H1 (cell line): ENCODE data around the gene ZNF189. TPM values are rescaled to one million over a fixed set of nuclear protein-coding genes. Genes with fewer than 3 reads are reported as not detected.

ENCODE experiments used
- CTCF ChIA-PET: fragments of 300-600 bp; sonication (Branson Sonifier 250); formaldehyde crosslinking; loops from one replicate; lab custom pipeline; 2021; ENCODE audit not compliant: partially characterized antibody; lab: Charles Lee
- POLR2A ChIA-PET: fragments of 300-600 bp; sonication (Branson Sonifier 250); formaldehyde crosslinking; loops from one replicate; lab custom pipeline; 2021; ENCODE audit warnings: inconsistent platforms; ENCODE audit not compliant: partially characterized antibody; lab: Charles Lee
- DNase-seq, 2 experiments: peaks; one replicate each; pipeline versions ENCODE4 v3.0.0 to v3.0.0-alpha.2; 2010 to 2022; ENCODE audit warnings: low spot score in 2 of 2, low read depth in 1 of 2, mixed read lengths in 1 of 2
- FAIRE-seq: peaks from 2 replicates; lab custom pipeline; 2011; peaks lifted over from hg19 to GRCh38; lab: Jason Lieb, UNC
- H2AFZ ChIP-seq: 2 replicates; pipeline ENCODE4 v1.8.1; 2012; ENCODE audit warnings: low read length, inconsistent platforms
- H2AK5ac ChIP-seq: 2 replicates; pipeline ENCODE4 v1.6.1; 2013; ENCODE audit warnings: low read depth, low read length
- H2BK120ac ChIP-seq: replicated peaks from 2 replicates; pipeline ENCODE3; 2013; ENCODE audit warnings: low read depth, low read length, inconsistent platforms
- H2BK12ac ChIP-seq: 2 replicates; pipeline ENCODE4 v1.6.1; 2013; ENCODE audit warnings: low read depth, low read length
- H2BK15ac ChIP-seq: 2 replicates; pipeline ENCODE4 v1.6.1; 2013; ENCODE audit warnings: low read length
- H2BK20ac ChIP-seq: 2 replicates; pipeline ENCODE4 v1.6.1; 2013; ENCODE audit warnings: low read length
- H2BK5ac ChIP-seq: 2 replicates; pipeline ENCODE4 v1.6.1; 2013; ENCODE audit warnings: low read depth, low read length
- H3K14ac ChIP-seq: 2 replicates; pipeline ENCODE4 v1.6.1; 2013; ENCODE audit warnings: inconsistent platforms; ENCODE audit not compliant: insufficient read length
- H3K18ac ChIP-seq: 2 replicates; pipeline ENCODE4 v1.6.1; 2013; ENCODE audit warnings: low read length; ENCODE audit errors: extremely low read depth
- H3K23ac ChIP-seq: 2 replicates; pipeline ENCODE4 v1.6.1; 2013; ENCODE audit warnings: inconsistent platforms; ENCODE audit not compliant: insufficient read length
- H3K23me2 ChIP-seq: 2 replicates; pipeline ENCODE4 v1.6.1; 2013; ENCODE audit warnings: low read depth, low read length
- H3K27ac ChIP-seq: 2 replicates; pipeline ENCODE4 v1.6.1; 2011; ENCODE audit warnings: low read depth, low read length, inconsistent platforms
- H3K27me3 ChIP-seq, 4 experiments: replicated peaks in 1 of 4; 1 replicate in 1 of 4; 2 replicates in 3 of 4; pipeline versions ENCODE4 v1.6.1 to v1.8.1; 2011 to 2013; ENCODE audit warnings: low read length in 3 of 4, mild to moderate bottlenecking in 3 of 4, inconsistent platforms in 2 of 4, mixed read lengths in 2 of 4, moderate library complexity in 1 of 4; ENCODE audit not compliant: control insufficient read depth in 3 of 4, insufficient read depth in 3 of 4; ENCODE audit errors: extremely low read depth in 1 of 4
- H3K36me3 ChIP-seq, 4 experiments: 2 replicates each; pipeline versions ENCODE4 v1.6.1 to v1.8.1; 2011 to 2013; ENCODE audit warnings: mild to moderate bottlenecking in 4 of 4, low read length in 3 of 4, moderate library complexity in 2 of 4, control low read depth in 1 of 4, inconsistent platforms in 1 of 4; ENCODE audit not compliant: insufficient read depth in 4 of 4, control insufficient read depth in 2 of 4
- H3K4ac ChIP-seq: replicated peaks from 2 replicates; pipeline ENCODE3; 2013; ENCODE audit warnings: low read length, low read depth, mixed read lengths, inconsistent platforms; ENCODE audit not compliant: insufficient read length
- H3K4me1 ChIP-seq, 4 experiments: replicated peaks in 1 of 4; 1 replicate in 1 of 4; 2 replicates in 3 of 4; pipeline versions ENCODE4 v1.6.1 to v1.8.1; 2011 to 2013; ENCODE audit warnings: low read length in 3 of 4, inconsistent platforms in 2 of 4, mixed read lengths in 1 of 4; ENCODE audit not compliant: insufficient read depth in 4 of 4, control insufficient read depth in 3 of 4
- H3K4me2 ChIP-seq, 2 experiments: 2 replicates each; pipeline versions ENCODE4 v1.6.1 to v1.8.1; 2011 to 2013; ENCODE audit warnings: low read depth in 2 of 2, low read length in 2 of 2, control low read depth in 1 of 2, inconsistent platforms in 1 of 2, mild to moderate bottlenecking in 1 of 2; ENCODE audit not compliant: insufficient read depth in 1 of 2
- H3K4me3 ChIP-seq, 4 experiments: fragments of 200-600, 300-600 bp in 1 of 4; sonication (generic), shearing (Covaris generic), sonication (Bioruptor Twin) in 1 of 4; 2 replicates each; pipeline versions ENCODE4 v1.5.1 to v1.8.1; 2011 to 2016; ENCODE audit warnings: low read length in 4 of 4, low read depth in 3 of 4, control low read depth in 2 of 4, inconsistent platforms in 2 of 4, mild to moderate bottlenecking in 2 of 4, mixed read lengths in 1 of 4, moderate library complexity in 1 of 4; ENCODE audit not compliant: insufficient read depth in 2 of 4; ENCODE audit errors: extremely low read depth in 1 of 4
- H3K56ac ChIP-seq: replicated peaks from 2 replicates; pipeline ENCODE3; 2013; ENCODE audit warnings: low read depth, mild to moderate bottlenecking, mixed read lengths, low read length, inconsistent platforms; ENCODE audit not compliant: insufficient read length
- H3K79me1 ChIP-seq: 2 replicates; pipeline ENCODE4 v1.6.1; 2013; ENCODE audit warnings: low read depth, low read length, control low read depth
- H3K79me2 ChIP-seq, 2 experiments: 2 replicates each; pipeline versions ENCODE4 v1.6.1 to v1.8.1; 2012 to 2013; ENCODE audit warnings: low read length in 2 of 2, mild to moderate bottlenecking in 2 of 2, inconsistent platforms in 1 of 2; ENCODE audit not compliant: insufficient read depth in 2 of 2, control insufficient read depth in 1 of 2
- H3K9ac ChIP-seq, 4 experiments: replicated peaks in 1 of 4; 1 replicate in 1 of 4; 2 replicates in 3 of 4; pipeline versions ENCODE4 v1.6.1 to v1.8.1; 2011 to 2013; ENCODE audit warnings: low read depth in 3 of 4, low read length in 3 of 4, control low read depth in 2 of 4, mild to moderate bottlenecking in 2 of 4, moderate library complexity in 2 of 4, inconsistent platforms in 1 of 4; ENCODE audit errors: extremely low read depth in 1 of 4
- H3K9me3 ChIP-seq, 2 experiments: 2 replicates each; pipeline versions ENCODE4 v1.6.1 to v1.8.1; 2012 to 2013; ENCODE audit warnings: mild to moderate bottlenecking in 2 of 2, moderate library complexity in 2 of 2, control low read depth in 1 of 2, inconsistent platforms in 1 of 2, low read depth in 1 of 2, low read length in 1 of 2, mixed read lengths in 1 of 2; ENCODE audit not compliant: insufficient read depth in 2 of 2
- H4K20me1 ChIP-seq, 2 experiments: replicated peaks in 1 of 2; 2 replicates each; pipeline versions ENCODE3 to v1.8.1; 2011 to 2013; ENCODE audit warnings: inconsistent platforms in 2 of 2, low read length in 2 of 2, mild to moderate bottlenecking in 1 of 2; ENCODE audit not compliant: insufficient read depth in 2 of 2, control insufficient read depth in 1 of 2
- H4K5ac ChIP-seq: 2 replicates; pipeline ENCODE4 v1.6.1; 2013; ENCODE audit warnings: low read length, low read depth, mixed read lengths, inconsistent platforms; ENCODE audit not compliant: insufficient read length
- H4K8ac ChIP-seq: 2 replicates; pipeline ENCODE4 v1.8.0; 2013; ENCODE audit warnings: mild to moderate bottlenecking, moderate library complexity, low read length, inconsistent platforms; ENCODE audit not compliant: insufficient read depth; ENCODE audit errors: extremely low read depth
- H4K91ac ChIP-seq: replicated peaks from 2 replicates; pipeline ENCODE3; 2013; ENCODE audit warnings: low read length, mixed read lengths, inconsistent platforms; ENCODE audit not compliant: insufficient read length
- ATF3 ChIP-seq: IDR thresholded peaks from 2 replicates; pipeline ENCODE4 v1.6.1; 2011; ENCODE audit warnings: low read depth, mild to moderate bottlenecking, low read length; ENCODE audit not compliant: insufficient read depth
- BRCA1 ChIP-seq: IDR thresholded peaks from 2 replicates; pipeline ENCODE4 v1.6.1; 2012; ENCODE audit warnings: low read depth, low read length, improper control_type of control experiment
- EGR1 ChIP-seq: IDR thresholded peaks from 2 replicates; pipeline ENCODE4 v1.6.1; 2011; ENCODE audit warnings: low read depth, low read length, borderline replicate concordance
- HDAC6 ChIP-seq: IDR thresholded peaks from one replicate; pipeline ENCODE4 v1.7.1; 2012; ENCODE audit warnings: low read depth, mild to moderate bottlenecking, inconsistent platforms, low read length, moderate library complexity
- JUN ChIP-seq: IDR thresholded peaks from 2 replicates; pipeline ENCODE4 v1.6.1; 2011; ENCODE audit warnings: low read depth, mild to moderate bottlenecking, improper control_type of control experiment, low read length
- KDM4A ChIP-seq: IDR thresholded peaks from one replicate; pipeline ENCODE4 v1.7.1; 2012; ENCODE audit warnings: low read depth, mild to moderate bottlenecking, moderate library complexity, low read length, inconsistent platforms; ENCODE audit not compliant: severe bottlenecking
- RNF2 ChIP-seq: fragments of 200-900, 300-1000 bp; sonication (generic); IDR thresholded peaks from 2 replicates; pipeline ENCODE4 v1.7.1; 2016; ENCODE audit warnings: borderline replicate concordance, low read depth, mild to moderate bottlenecking, antibody characterized with exemption, low read length; ENCODE audit not compliant: poor library complexity, severe bottlenecking; ENCODE audit errors: missing control alignments
- SIN3A ChIP-seq, 2 experiments: IDR thresholded peaks in 1 of 2; conservative IDR thresholded peaks in 1 of 2; 2 replicates each; pipeline ENCODE4 v1.6.1; 2011 to 2012; ENCODE audit warnings: low read length in 2 of 2, improper control_type of control experiment in 1 of 2, low read depth in 1 of 2, mild to moderate bottlenecking in 1 of 2
- SP4 ChIP-seq: IDR thresholded peaks from 2 replicates; pipeline ENCODE4 v1.6.1; 2012; ENCODE audit warnings: low read length, inconsistent platforms
- SUZ12 ChIP-seq: fragments of 200-600 bp; sonication (generic); IDR thresholded peaks from 2 replicates; pipeline ENCODE4 v1.6.1; 2012; ENCODE audit warnings: mild to moderate bottlenecking, inconsistent platforms, low read length, moderate library complexity, mixed read lengths
- TBP ChIP-seq: IDR thresholded peaks from 2 replicates; pipeline ENCODE4 v1.6.1; 2011; ENCODE audit warnings: low read depth, low read length, improper control_type of control experiment
- TEAD4 ChIP-seq: IDR thresholded peaks from 2 replicates; pipeline ENCODE4 v1.6.1; 2012; ENCODE audit warnings: low read depth, low read length, inconsistent platforms, mixed read lengths
- YY1 ChIP-seq: IDR thresholded peaks from 2 replicates; pipeline ENCODE4 v1.6.1; 2011; ENCODE audit warnings: low read depth, mild to moderate bottlenecking, low read length
- WGBS, 2 experiments: shearing (Covaris generic) in 1 of 2; methylation state at CpG; one replicate each; pipeline versions ENCODE4 v1.1.6 to v1.1.7; 2013 to 2015; ENCODE audit warnings: low lambda C conversion rate in 2 of 2, mixed read lengths in 2 of 2, inconsistent platforms in 1 of 2, low coverage in 1 of 2, missing lambda C conversion rate in 1 of 2; ENCODE audit not compliant: insufficient replicate concordance in 2 of 2, insufficient coverage in 1 of 2, insufficient read length in 1 of 2; ENCODE audit errors: extremely low coverage in 1 of 2, missing lambda C conversion rate in 1 of 2; 5-methylcytosine and 5-hydroxymethylcytosine counted together
- polyA plus RNA-seq, 7 experiments: library from polyadenylated mRNA; depleted of rRNA in 3 of 7; stranded (reverse) in 5 of 7; unstranded in 2 of 7; fragments of >200 nt in 5 of 7; fragments of 200-250 nt in 2 of 7; gene quantifications; 1 replicate in 5 of 7; 2 replicates in 1 of 7; 4 replicates in 1 of 7; pipeline versions ENCODE4 v1.2.1 to v1.2.3, GENCODE V29; 2011 to 2013; ENCODE audit warnings: missing spikeins in 2 of 7, mixed read lengths in 2 of 7
- total RNA-seq: library from RNA; stranded (reverse); fragmentation: NEBNext Ultra II Directional; extraction: Animal tissue kit (Norgen Biotek cat#: 25700); gene quantifications from 2 replicates; pipeline ENCODE4 v1.2.1, GENCODE V29; 2021

ZNF189 gene
- total and polyA plus RNA-seq, 2 of the 8 experiments (the other 6 are each of a cell fraction or from before 2014, with no cell fraction given) = 1.9 to 12.3 TPM

GRCh38 chr9:101381118-101381517 lies 17.5 kb upstream of the ZNF189 start:
- no peak overlapping the region for H2BK120ac ChIP-seq
- H4K91ac ChIP-seq = no peak overlapping the region
- no peak overlapping the region for H2AK5ac ChIP-seq
- CTCF ChIA-PET = interaction anchor here (0.6 to 2.0 kb wide), 2 partner anchors 8 to 231 kb away, joined by 3 to 8 read pairs; no protein-coding TSS in a partner anchor
- no peak for FAIRE-seq
- H2BK5ac ChIP-seq = no peak overlapping the region
- H3K79me1 ChIP-seq = no peaks in the 10 kb centered on the region
- H4K20me1 ChIP-seq = no peaks in the 10 kb centered on the region
- H3K79me2 ChIP-seq = no peaks in the 10 kb centered on the region
- H3K27ac ChIP-seq = no peak overlapping the region
- no peak for DNase-seq
- no peak for TF ChIP-seq TBP
- TF ChIP-seq KDM4A = no peak
- no peak for TF ChIP-seq RNF2
- no peak for TF ChIP-seq TEAD4
- TF ChIP-seq JUN = no peak
- TF ChIP-seq SP4 = no peak
- TF ChIP-seq ATF3 = no peak
- TF ChIP-seq EGR1 = no peak
- no peak for TF ChIP-seq SUZ12
- TF ChIP-seq BRCA1 = no peak
- no peak for TF ChIP-seq HDAC6
- TF ChIP-seq YY1 = no peak
- no peak for TF ChIP-seq SIN3A (conservative IDR thresholded peaks at IDR 0.05 in 1 of 2, IDR thresholded peaks at IDR 0.05 in 1 of 2; ENCODE audit: low read depth in 1 of 2, low read length in 2 of 2)
- TF ChIP-seq, all 59 proteins: peak for 0
- Histone ChIP-seq H3K4me2 (no peak overlapping the region), H3K14ac (no peak overlapping the region), H3K27me3 (no peaks in the 10 kb centered on the region), H3K4me3 (no peak overlapping the region), H3K23ac (no peak overlapping the region), H4K8ac (no peak overlapping the region), H3K4me1 (peaks cover 0 to 3% (median 0%) of the 10 kb centered on the region in 4 experiments; a peak in 3 of 7 replicates), H3K9me3 (peaks cover 6 to 10% of the 10 kb centered on the region in 2 experiments; a peak in 2 of 4 replicates), H2AFZ (no peak overlapping the region), H3K4ac (no peak overlapping the region), H3K23me2 (no peaks in the 10 kb centered on the region), H2BK20ac (no peak overlapping the region), H2BK15ac (no peak overlapping the region), H2BK12ac (no peak overlapping the region), H3K18ac (no peak overlapping the region), H3K56ac (no peak overlapping the region), H3K36me3 (peaks cover 0 to 3% (median 0%) of the 10 kb centered on the region in 4 experiments; a peak in 2 of 8 replicates), H3K9ac (no peak overlapping the region), H4K5ac (no peak overlapping the region)
- WGBS, 2 experiments = 96% methylated on average over 3 of the region's 3 CpGs; no CpG with 5 or more reads in 1 of the 2 experiments
- POLR2A ChIA-PET = interaction anchor here (0.7 to 2.6 kb wide), 2 partner anchors 17 to 20 kb away, joined by 3 to 9 read pairs; partner anchors contain the start of genes MRPL50 and ZNF189
